Nephron progenitor cell (in vitro differentiated cells): ENCODE data around the gene DDR2.

Source experiments
- DNase-seq: peaks from one replicate; pipeline ENCODE4 v3.0.0; 2021
- H3K27ac Mint-ChIP-seq: 2 replicates; pipeline ENCODE4 v1.8.0; 2021; ENCODE audit warnings: mild to moderate bottlenecking, moderate library complexity, mixed read lengths
- H3K27me3 Mint-ChIP-seq: 2 replicates; pipeline ENCODE4 v1.8.0; 2021; ENCODE audit warnings: mild to moderate bottlenecking, low read depth, mixed read lengths; ENCODE audit not compliant: poor library complexity
- H3K36me3 Mint-ChIP-seq: 2 replicates; pipeline ENCODE4 v1.8.0; 2021; ENCODE audit warnings: low read depth, mixed read lengths
- H3K4me1 Mint-ChIP-seq: 2 replicates; pipeline ENCODE4 v1.8.0; 2021; ENCODE audit warnings: mixed read lengths
- H3K4me3 Mint-ChIP-seq: 2 replicates; pipeline ENCODE4 v1.8.0; 2021; ENCODE audit warnings: mild to moderate bottlenecking, moderate library complexity, mixed read lengths
- H3K9me3 Mint-ChIP-seq: 2 replicates; pipeline ENCODE4 v1.8.0; 2021; ENCODE audit warnings: mild to moderate bottlenecking, moderate library complexity, mixed read lengths
- TF ChIP-seq, protein P1 (sequence below): fragments of 200-600 bp; sonication (generic); IDR thresholded peaks from 2 replicates; pipeline ENCODE4 v1.5.0; 2021; ENCODE audit warnings: antibody characterized with exemption

DDR2 gene

GRCh38 chr1:162682013-162682419, 49.8 kb downstream of the DDR2 start:
- DNase-seq = no peak
- H3K27ac Mint-ChIP-seq = peak overlapping the region; percentile 74

DNA sequence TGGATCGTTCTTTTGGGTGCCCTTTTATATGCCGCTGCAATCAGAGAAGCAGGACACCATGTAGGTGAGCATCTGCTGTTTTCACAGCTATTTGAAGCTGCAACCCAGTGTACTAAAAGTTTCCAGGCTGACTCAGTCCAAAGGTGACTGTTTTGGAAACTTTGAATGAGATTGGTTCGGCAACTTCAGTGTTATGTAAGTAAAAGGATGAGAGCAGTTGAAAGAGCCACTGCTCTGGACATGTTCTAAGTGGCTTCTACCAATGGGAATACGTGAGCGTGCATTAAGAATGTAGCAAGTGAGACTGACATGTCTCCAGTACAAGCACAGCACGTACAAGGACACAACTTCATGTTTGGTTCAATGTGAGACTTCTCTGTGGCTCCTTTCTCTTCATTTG, 55.6 kb downstream of the DDR2 start:
- H3K36me3 Mint-ChIP-seq = no peaks in the 10 kb centered on the region
- H3K9me3 Mint-ChIP-seq = no peaks in the 10 kb centered on the region
- peaks cover 24% of the 10 kb centered on the region for H3K4me1 Mint-ChIP-seq
- H3K27me3 Mint-ChIP-seq = no peaks in the 10 kb centered on the region
- H3K4me3 Mint-ChIP-seq = no peak overlapping the region
- TF ChIP-seq, protein P1, sequence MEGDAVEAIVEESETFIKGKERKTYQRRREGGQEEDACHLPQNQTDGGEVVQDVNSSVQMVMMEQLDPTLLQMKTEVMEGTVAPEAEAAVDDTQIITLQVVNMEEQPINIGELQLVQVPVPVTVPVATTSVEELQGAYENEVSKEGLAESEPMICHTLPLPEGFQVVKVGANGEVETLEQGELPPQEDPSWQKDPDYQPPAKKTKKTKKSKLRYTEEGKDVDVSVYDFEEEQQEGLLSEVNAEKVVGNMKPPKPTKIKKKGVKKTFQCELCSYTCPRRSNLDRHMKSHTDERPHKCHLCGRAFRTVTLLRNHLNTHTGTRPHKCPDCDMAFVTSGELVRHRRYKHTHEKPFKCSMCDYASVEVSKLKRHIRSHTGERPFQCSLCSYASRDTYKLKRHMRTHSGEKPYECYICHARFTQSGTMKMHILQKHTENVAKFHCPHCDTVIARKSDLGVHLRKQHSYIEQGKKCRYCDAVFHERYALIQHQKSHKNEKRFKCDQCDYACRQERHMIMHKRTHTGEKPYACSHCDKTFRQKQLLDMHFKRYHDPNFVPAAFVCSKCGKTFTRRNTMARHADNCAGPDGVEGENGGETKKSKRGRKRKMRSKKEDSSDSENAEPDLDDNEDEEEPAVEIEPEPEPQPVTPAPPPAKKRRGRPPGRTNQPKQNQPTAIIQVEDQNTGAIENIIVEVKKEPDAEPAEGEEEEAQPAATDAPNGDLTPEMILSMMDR = no peak
- no peak overlapping the region for H3K27ac Mint-ChIP-seq
- no peak for DNase-seq

More at GRCh38 chr1:162682013-162682419, 49.8 kb downstream of the DDR2 start:
- TF ChIP-seq, protein P1 = no peak
- peaks cover 32% of the 10 kb centered on the region for H3K9me3 Mint-ChIP-seq
- H3K27me3 Mint-ChIP-seq = no peaks in the 10 kb centered on the region
- no peak overlapping the region for H3K4me3 Mint-ChIP-seq
- H3K4me1 Mint-ChIP-seq = peaks cover 11% of the 10 kb centered on the region
- peaks cover 24% of the 10 kb centered on the region for H3K36me3 Mint-ChIP-seq

- Mint-ChIP-seq H3K4me1 (peaks cover 28% of the 10 kb centered on the region), H3K9me3 (no peaks in the 10 kb centered on the region), H3K27me3 (no peaks in the 10 kb centered on the region), H3K4me3 (no peak overlapping the region), H3K36me3 (no peaks in the 10 kb centered on the region), H3K27ac (peak overlapping the region; percentile 54)
- DNase-seq = no peak
- TF ChIP-seq, protein P1 = no peak
Measured at GRCh38 chr1:162688521-162688920, 56.3 kb downstream of the DDR2 start.

GRCh38 chr1:162688931-162689330, 56.7 kb downstream of the DDR2 start:
- H3K4me3 Mint-ChIP-seq = no peak overlapping the region
- no peaks in the 10 kb centered on the region for H3K36me3 Mint-ChIP-seq
- TF ChIP-seq, protein P1 = no peak
- H3K27ac Mint-ChIP-seq = no peak overlapping the region
- H3K27me3 Mint-ChIP-seq = no peaks in the 10 kb centered on the region
- no peak for DNase-seq
- H3K9me3 Mint-ChIP-seq = no peaks in the 10 kb centered on the region
- H3K4me1 Mint-ChIP-seq = peaks cover 30% of the 10 kb centered on the region

- no peak for DNase-seq
- TF ChIP-seq, protein P1 = no peak
- Mint-ChIP-seq H3K36me3 (no peaks in the 10 kb centered on the region), H3K4me1 (peaks cover 39% of the 10 kb centered on the region), H3K27ac (no peak overlapping the region), H3K9me3 (no peaks in the 10 kb centered on the region), H3K27me3 (no peaks in the 10 kb centered on the region), H3K4me3 (no peak overlapping the region)
Measured at GRCh38 chr1:162689745-162690671, 57.7 kb downstream of the DDR2 start.
